Astrocyte (in vitro differentiated cells and primary cell): ENCODE results near the gene PAK4. TPM values are rescaled to one million over a fixed set of nuclear protein-coding genes. Genes with fewer than 3 reads are reported as not detected.
A peak's percentile ranks its signal among the peaks of the same experiment; 100 is the strongest.

Experiments used
- DNase-seq: peaks from one replicate; pipeline ENCODE4 v3.0.0-alpha.2; 2010; ENCODE audit warnings: low read depth
- FAIRE-seq: peaks from 2 replicates; lab custom pipeline; 2011; peaks lifted over from hg19 to GRCh38; lab: Jason Lieb, UNC
- H2AFZ ChIP-seq: 2 replicates; pipeline ENCODE4 v1.6.0; 2012; ENCODE audit warnings: low read depth, low read length, inconsistent platforms
- H3K27ac ChIP-seq: 2 replicates; pipeline ENCODE4 v1.5.1; 2011; ENCODE audit warnings: low read depth, low read length, inconsistent platforms
- H3K27me3 ChIP-seq: 2 replicates; pipeline ENCODE4 v1.6.0; 2011; ENCODE audit warnings: low read length, inconsistent platforms; ENCODE audit not compliant: insufficient read depth
- H3K36me3 ChIP-seq: 2 replicates; pipeline ENCODE4 v1.5.1; 2011; ENCODE audit warnings: low read length, inconsistent platforms; ENCODE audit not compliant: insufficient read depth
- H3K4me1 ChIP-seq: 2 replicates; pipeline ENCODE4 v1.5.1; 2011; ENCODE audit warnings: low read length, inconsistent platforms; ENCODE audit not compliant: insufficient read depth
- H3K4me2 ChIP-seq: 2 replicates; pipeline ENCODE4 v1.6.0; 2012; ENCODE audit warnings: low read length, inconsistent platforms
- H3K4me3 ChIP-seq: 2 replicates; pipeline ENCODE4 v1.5.1; 2011; ENCODE audit warnings: low read depth, mild to moderate bottlenecking, low read length, inconsistent platforms; ENCODE audit not compliant: insufficient read depth
- H3K79me2 ChIP-seq: 2 replicates; pipeline ENCODE4 v1.6.0; 2012; ENCODE audit warnings: mild to moderate bottlenecking, low read length, inconsistent platforms; ENCODE audit not compliant: insufficient read depth
- H3K9ac ChIP-seq: 2 replicates; pipeline ENCODE4 v1.6.0; 2012; ENCODE audit warnings: mild to moderate bottlenecking, low read length, inconsistent platforms
- H3K9me3 ChIP-seq: 2 replicates; pipeline ENCODE4 v1.5.1; 2012; ENCODE audit warnings: low read depth, mild to moderate bottlenecking, low read length, inconsistent platforms; ENCODE audit not compliant: insufficient read depth
- H4K20me1 ChIP-seq: 2 replicates; pipeline ENCODE4 v1.6.0; 2012; ENCODE audit warnings: low read length, inconsistent platforms; ENCODE audit not compliant: insufficient read depth
- H3K27ac Mint-ChIP-seq: one replicate; pipeline ENCODE4 v1.8.0; 2021; ENCODE audit warnings: mild to moderate bottlenecking, mixed read lengths; ENCODE audit not compliant: unreplicated experiment
- H3K27me3 Mint-ChIP-seq: one replicate; pipeline ENCODE4 v1.8.0; 2021; ENCODE audit warnings: low read depth, mixed read lengths; ENCODE audit not compliant: unreplicated experiment
- H3K36me3 Mint-ChIP-seq: one replicate; pipeline ENCODE4 v1.8.0; 2021; ENCODE audit warnings: low read depth, mixed read lengths; ENCODE audit not compliant: unreplicated experiment
- H3K4me1 Mint-ChIP-seq: one replicate; pipeline ENCODE4 v1.8.0; 2021; ENCODE audit warnings: low read depth, mixed read lengths; ENCODE audit not compliant: unreplicated experiment
- H3K4me3 Mint-ChIP-seq: one replicate; pipeline ENCODE4 v1.8.0; 2021; ENCODE audit warnings: mild to moderate bottlenecking, moderate library complexity, mixed read lengths; ENCODE audit not compliant: unreplicated experiment
- H3K9me3 Mint-ChIP-seq: one replicate; pipeline ENCODE4 v1.8.0; 2021; ENCODE audit warnings: mild to moderate bottlenecking, mixed read lengths; ENCODE audit not compliant: unreplicated experiment
- EZH2 ChIP-seq: IDR thresholded peaks from 2 replicates; pipeline ENCODE4 v1.6.1; 2012; ENCODE audit warnings: mild to moderate bottlenecking, low read length, inconsistent platforms; ENCODE audit not compliant: insufficient read depth
- total RNA-seq: library from RNA; stranded (reverse); gene quantifications from 2 replicates; pipeline ENCODE4 v1.2.1, GENCODE V29; 2021
- TF ChIP-seq, protein P1 (sequence below): IDR thresholded peaks from 2 replicates; pipeline ENCODE4 v1.5.1; 2011; ENCODE audit warnings: low read depth, mild to moderate bottlenecking, inconsistent platforms, low read length, moderate library complexity; ENCODE audit not compliant: insufficient read depth

PAK4 gene
- total RNA-seq, 1 donor from 2014 or later = 48.0 TPM

DNA sequence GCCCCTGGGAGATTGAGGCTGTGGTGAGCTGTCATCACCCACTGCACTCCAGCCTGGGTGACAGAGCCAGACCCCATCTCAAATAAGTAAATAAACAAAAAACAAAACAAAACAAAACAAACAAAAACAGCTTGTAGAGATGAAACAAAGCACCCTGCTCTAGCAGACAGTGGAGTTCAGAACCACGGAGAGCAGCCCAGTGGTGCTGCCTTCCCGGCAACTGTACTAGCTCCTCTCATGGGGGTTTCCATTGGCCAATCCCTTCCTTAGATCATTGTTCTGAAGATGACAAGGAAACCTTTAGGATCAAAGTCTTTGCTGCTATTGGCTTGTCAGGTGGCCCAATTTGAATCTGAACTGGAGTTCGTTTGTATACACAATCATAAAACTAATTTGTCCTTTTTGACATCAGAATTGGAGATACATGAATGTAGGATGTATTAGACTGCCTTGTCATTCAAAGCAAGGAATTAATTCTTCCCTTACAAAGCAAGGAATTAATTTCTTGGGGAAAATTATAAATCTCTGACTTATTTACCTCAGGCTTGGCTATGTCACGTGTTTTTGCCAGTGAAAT is 98.2 kb downstream of the PAK4 start:
- Histone ChIP-seq H4K20me1 (no peaks in the 10 kb centered on the region), H3K27me3 (peaks cover 6% of the 10 kb centered on the region), H3K36me3 (no peaks in the 10 kb centered on the region), H2AFZ (no peak overlapping the region), H3K4me1 (no peaks in the 10 kb centered on the region), H3K9me3 (no peaks in the 10 kb centered on the region), H3K27ac (no peak overlapping the region), H3K4me2 (no peak overlapping the region), H3K9ac (no peak overlapping the region), H3K4me3 (no peak overlapping the region), H3K79me2 (no peaks in the 10 kb centered on the region)
- peaks cover 58% of the 10 kb centered on the region for H3K27me3 Mint-ChIP-seq
- no peak overlapping the region for H3K4me3 Mint-ChIP-seq
- no peak for TF ChIP-seq EZH2
- TF ChIP-seq, protein P1, sequence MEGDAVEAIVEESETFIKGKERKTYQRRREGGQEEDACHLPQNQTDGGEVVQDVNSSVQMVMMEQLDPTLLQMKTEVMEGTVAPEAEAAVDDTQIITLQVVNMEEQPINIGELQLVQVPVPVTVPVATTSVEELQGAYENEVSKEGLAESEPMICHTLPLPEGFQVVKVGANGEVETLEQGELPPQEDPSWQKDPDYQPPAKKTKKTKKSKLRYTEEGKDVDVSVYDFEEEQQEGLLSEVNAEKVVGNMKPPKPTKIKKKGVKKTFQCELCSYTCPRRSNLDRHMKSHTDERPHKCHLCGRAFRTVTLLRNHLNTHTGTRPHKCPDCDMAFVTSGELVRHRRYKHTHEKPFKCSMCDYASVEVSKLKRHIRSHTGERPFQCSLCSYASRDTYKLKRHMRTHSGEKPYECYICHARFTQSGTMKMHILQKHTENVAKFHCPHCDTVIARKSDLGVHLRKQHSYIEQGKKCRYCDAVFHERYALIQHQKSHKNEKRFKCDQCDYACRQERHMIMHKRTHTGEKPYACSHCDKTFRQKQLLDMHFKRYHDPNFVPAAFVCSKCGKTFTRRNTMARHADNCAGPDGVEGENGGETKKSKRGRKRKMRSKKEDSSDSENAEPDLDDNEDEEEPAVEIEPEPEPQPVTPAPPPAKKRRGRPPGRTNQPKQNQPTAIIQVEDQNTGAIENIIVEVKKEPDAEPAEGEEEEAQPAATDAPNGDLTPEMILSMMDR = no peak
- no peak overlapping the region for H3K27ac Mint-ChIP-seq
- no peaks in the 10 kb centered on the region for H3K4me1 Mint-ChIP-seq
- no peaks in the 10 kb centered on the region for H3K36me3 Mint-ChIP-seq
- no peak for FAIRE-seq
- peak; percentile 12 for DNase-seq
- H3K9me3 Mint-ChIP-seq = peaks cover 1% of the 10 kb centered on the region

- Histone ChIP-seq H3K4me3 (no peak overlapping the region), H4K20me1 (no peaks in the 10 kb centered on the region), H3K27me3 (peaks cover 6% of the 10 kb centered on the region), H3K4me2 (no peak overlapping the region), H3K27ac (no peak overlapping the region), H3K9me3 (no peaks in the 10 kb centered on the region), H3K9ac (no peak overlapping the region), H3K79me2 (no peaks in the 10 kb centered on the region), H3K4me1 (no peaks in the 10 kb centered on the region), H2AFZ (no peak overlapping the region), H3K36me3 (no peaks in the 10 kb centered on the region)
- FAIRE-seq (no peak), DNase-seq (no peak)
- Mint-ChIP-seq H3K27me3 (peaks cover 53% of the 10 kb centered on the region), H3K4me1 (no peaks in the 10 kb centered on the region), H3K27ac (no peak overlapping the region), H3K9me3 (peaks cover 1% of the 10 kb centered on the region), H3K4me3 (no peak overlapping the region), H3K36me3 (no peaks in the 10 kb centered on the region)
- TF ChIP-seq, protein P1 = no peak
- TF ChIP-seq EZH2 = no peak
Measured at GRCh38 chr19:39224910-39225309, 99.3 kb downstream of the PAK4 start.

Other genes starting within 250 kb of the PAK4 start
- gene RINL, start 247.5 kb upstream of the PAK4 start, total RNA-seq = 0.91 and 1.3 TPM in 2 replicates
- 35.3 and 35.7 TPM in 2 replicates for gene SIRT2, start 226.2 kb upstream of the PAK4 start, total RNA-seq
- gene NFKBIB, start 225.8 kb upstream of the PAK4 start, total RNA-seq = 19.3 and 21.7 TPM in 2 replicates
- 0.36 and 0.89 TPM in 2 replicates for gene CCER2, start 213.6 kb upstream of the PAK4 start, total RNA-seq
- gene SARS2, start 195.0 kb upstream of the PAK4 start, total RNA-seq = 21.1 and 24.8 TPM in 2 replicates
- gene MRPS12, start 194.8 kb upstream of the PAK4 start, total RNA-seq = 57.5 and 59.5 TPM in 2 replicates
- 14.7 and 15.9 TPM in 2 replicates for gene FBXO17, start 150.0 kb upstream of the PAK4 start, total RNA-seq
- 4.1 and 7.1 TPM in 2 replicates for gene FBXO27, start 93.2 kb upstream of the PAK4 start, total RNA-seq
- gene ACP7, start 41.4 kb upstream of the PAK4 start, total RNA-seq = not detected in 2 replicates
- not detected in 2 replicates for gene NCCRP1, start 71.2 kb downstream of the PAK4 start, total RNA-seq
- gene SYCN, start 78.5 kb downstream of the PAK4 start, total RNA-seq = not detected in 2 replicates
- gene IFNL3, start 119.2 kb downstream of the PAK4 start, total RNA-seq = not detected in 2 replicates
- gene IFNL4, start 123.1 kb downstream of the PAK4 start, total RNA-seq = not detected in 2 replicates
- gene IFNL2, start 142.6 kb downstream of the PAK4 start, total RNA-seq = not detected in 2 replicates
- 0.52 and 1.3 TPM in 2 replicates for gene IFNL1, start 170.6 kb downstream of the PAK4 start, total RNA-seq
- gene LRFN1, start 195.1 kb downstream of the PAK4 start, total RNA-seq = 1.5 and 2.0 TPM in 2 replicates
- gene GMFG, start 210.3 kb downstream of the PAK4 start, total RNA-seq = 0.79 and 1.1 TPM in 2 replicates
- gene SAMD4B, start 216.6 kb downstream of the PAK4 start, total RNA-seq = 95.0 and 98.6 TPM in 2 replicates